Endothelial cell of umbilical vein (primary cell): ENCODE measurements around the gene ALDH3B2. TPM values are rescaled to one million over a fixed set of nuclear protein-coding genes. Genes with fewer than 3 reads are reported as not detected.

Experiments used
- BruUV-seq: library from RNA; stranded (reverse); fragments of 400-500 nt; replicated peaks from 2 replicates; lab custom pipeline; 2021; lab: Mats Ljungman, UMichigan
- CTCF ChIA-PET: fragments of 300-600, 350-600 bp; sonication (Branson Sonifier 250); formaldehyde crosslinking; loops from one replicate; lab custom pipeline; 2021; ENCODE audit warnings: antibody characterized with exemption, inconsistent platforms; lab: Charles Lee
- POLR2A ChIA-PET: fragments of 300-600, 350-600 bp; sonication (Branson Sonifier 250); formaldehyde crosslinking; loops from one replicate; lab custom pipeline; 2021; ENCODE audit warnings: antibody characterized with exemption, inconsistent platforms; lab: Charles Lee
- DNase-seq: peaks from one replicate; pipeline ENCODE4 v3.0.0-alpha.2; 2011; ENCODE audit warnings: low read depth, low spot score
- FAIRE-seq: peaks from 2 replicates; lab custom pipeline; 2011; peaks lifted over from hg19 to GRCh38; lab: Jason Lieb, UNC
- H2AFZ ChIP-seq: 2 replicates; pipeline ENCODE4 v1.6.0; 2012; ENCODE audit warnings: low read depth, low read length, control low read depth, inconsistent platforms
- H3K27ac ChIP-seq: 2 replicates; pipeline ENCODE4 v1.5.1; 2011; ENCODE audit warnings: low read depth, mild to moderate bottlenecking, control low read depth, low read length, moderate library complexity; ENCODE audit not compliant: insufficient read depth
- H3K27me3 ChIP-seq, 2 experiments: 2 replicates each; pipeline versions ENCODE4 v1.6.0 to v1.6.1; 2011; ENCODE audit warnings: low read length in 2 of 2, mixed read lengths in 1 of 2; ENCODE audit not compliant: control insufficient read depth in 2 of 2, insufficient read depth in 2 of 2
- H3K36me3 ChIP-seq, 2 experiments: 2 replicates in 1 of 2; 3 replicates in 1 of 2; pipeline ENCODE4 v1.5.1; 2011; ENCODE audit warnings: low read length in 2 of 2, mild to moderate bottlenecking in 1 of 2, moderate library complexity in 1 of 2; ENCODE audit not compliant: control insufficient read depth in 2 of 2, insufficient read depth in 2 of 2; ENCODE audit errors: extremely low read depth in 1 of 2
- H3K4me1 ChIP-seq: 3 replicates; pipeline ENCODE4 v1.5.1; 2011; ENCODE audit warnings: mild to moderate bottlenecking, low read length; ENCODE audit not compliant: control insufficient read depth, insufficient read depth; ENCODE audit errors: extremely low read depth
- H3K4me2 ChIP-seq: 2 replicates; pipeline ENCODE4 v1.6.1; 2011; ENCODE audit warnings: low read length, control low read depth, mixed read lengths; ENCODE audit not compliant: insufficient read depth
- H3K4me3 ChIP-seq, 3 experiments: fragments of 200-600 bp in 1 of 3; sonication (generic), shearing (Covaris generic) in 1 of 3; replicated peaks in 1 of 3; 2 replicates each; pipeline ENCODE4 v1.5.1; 2011 to 2016; ENCODE audit warnings: control low read depth in 3 of 3, low read length in 3 of 3, mild to moderate bottlenecking in 2 of 3, inconsistent platforms in 1 of 3, low read depth in 1 of 3, moderate library complexity in 1 of 3; ENCODE audit not compliant: insufficient read depth in 1 of 3
- H3K79me2 ChIP-seq: 2 replicates; pipeline ENCODE4 v1.6.0; 2012; ENCODE audit warnings: low read length, inconsistent platforms; ENCODE audit not compliant: control insufficient read depth, insufficient read depth
- H3K9ac ChIP-seq: replicated peaks from 2 replicates; pipeline ENCODE3; 2011; ENCODE audit warnings: low read length, control low read depth; ENCODE audit not compliant: insufficient read depth; ENCODE audit errors: extremely low read depth
- H3K9me1 ChIP-seq: replicated peaks from 3 replicates; pipeline ENCODE4 v1.6.0; 2011; ENCODE audit warnings: mild to moderate bottlenecking, low read length; ENCODE audit not compliant: control insufficient read depth, insufficient read depth; ENCODE audit errors: extremely low read depth
- H3K9me3 ChIP-seq: replicated peaks from 2 replicates; pipeline ENCODE4 v1.5.1; 2012; ENCODE audit warnings: low read length, inconsistent platforms; ENCODE audit not compliant: control insufficient read depth, insufficient read depth
- H4K20me1 ChIP-seq: replicated peaks from 2 replicates; pipeline ENCODE3; 2011; ENCODE audit warnings: mild to moderate bottlenecking, low read length; ENCODE audit not compliant: control insufficient read depth, insufficient read depth; ENCODE audit errors: extremely low read depth
- CTCF ChIP-seq, 2 donors: IDR thresholded peaks; 1 replicate in 1 of 2; 2 replicates in 1 of 2; pipeline ENCODE4 v1.5.1; 2011; ENCODE audit warnings: low read length in 2 of 2, mild to moderate bottlenecking in 2 of 2, moderate library complexity in 2 of 2, control low read depth in 1 of 2, inconsistent platforms in 1 of 2, low read depth in 1 of 2; ENCODE audit not compliant: insufficient read depth in 1 of 2; ENCODE audit errors: extremely low read depth in 1 of 2
- EZH2 ChIP-seq: IDR thresholded peaks from 2 replicates; pipeline ENCODE4 v1.6.1; 2012; ENCODE audit warnings: borderline replicate concordance, low read depth, mild to moderate bottlenecking, moderate library complexity, low read length, inconsistent platforms; ENCODE audit not compliant: severe bottlenecking
- GATA2 ChIP-seq: IDR thresholded peaks from 2 replicates; pipeline ENCODE4 v1.7.0; 2011; ENCODE audit warnings: low read depth, mild to moderate bottlenecking, moderate library complexity, mixed read lengths, low read length; ENCODE audit not compliant: insufficient read length, insufficient read depth
- JUN ChIP-seq: IDR thresholded peaks from 2 replicates; pipeline ENCODE4 v1.6.1; 2011; ENCODE audit warnings: borderline replicate concordance, low read depth; ENCODE audit not compliant: insufficient read length, insufficient read depth
- MAX ChIP-seq: IDR thresholded peaks from 2 replicates; pipeline ENCODE4 v1.6.1; 2011; ENCODE audit not compliant: insufficient read depth, insufficient read length
- MYC ChIP-seq: IDR thresholded peaks from one replicate; pipeline ENCODE4 v1.6.1; 2011; ENCODE audit warnings: mild to moderate bottlenecking, low read depth, low read length
- POLR2A ChIP-seq: IDR thresholded peaks from 2 replicates; pipeline ENCODE4 v1.6.1; 2012; ENCODE audit warnings: low read depth, mild to moderate bottlenecking, control low read depth, low read length
- POLR2AphosphoS5 ChIP-seq: IDR thresholded peaks from 2 replicates; pipeline ENCODE4 v1.6.1; 2012; ENCODE audit warnings: low read depth, mild to moderate bottlenecking, control low read depth, low read length, moderate library complexity; ENCODE audit not compliant: insufficient read depth
- dilution Hi-C: fragments of 300-500 bp; cut with MboI; formaldehyde crosslinking; loops from one replicate; pipeline ENCODE4 v1.15.0; 2019; ENCODE audit warnings: low sequenced_read_pairs; ENCODE audit not compliant: extremely low pct_ligation_motif_present
- intact Hi-C: fragments of 100-400 bp; cut with micrococcal nuclease; formaldehyde crosslinking; loops from one replicate; pipeline ENCODE4 v1.10.0; 2022
- polyA plus RNA-seq, 4 experiments: library from polyadenylated mRNA; depleted of rRNA in 3 of 4; stranded (reverse) in 3 of 4; unstranded in 1 of 4; fragments of >200 nt; gene quantifications; 2 replicates each; pipeline versions ENCODE4 v1.2.1 to v1.2.3, GENCODE V29; 2011 to 2012; ENCODE audit warnings: missing spikeins in 1 of 4
- total RNA-seq: library from RNA; stranded (reverse); gene quantifications from 2 replicates; pipeline ENCODE4 v1.2.3, GENCODE V29; 2021

Gene ALDH3B2
- total and polyA plus RNA-seq, 2 donors (not counting 3 experiments of a cell fraction or from before 2014, with no cell fraction given): not detected

DNA sequence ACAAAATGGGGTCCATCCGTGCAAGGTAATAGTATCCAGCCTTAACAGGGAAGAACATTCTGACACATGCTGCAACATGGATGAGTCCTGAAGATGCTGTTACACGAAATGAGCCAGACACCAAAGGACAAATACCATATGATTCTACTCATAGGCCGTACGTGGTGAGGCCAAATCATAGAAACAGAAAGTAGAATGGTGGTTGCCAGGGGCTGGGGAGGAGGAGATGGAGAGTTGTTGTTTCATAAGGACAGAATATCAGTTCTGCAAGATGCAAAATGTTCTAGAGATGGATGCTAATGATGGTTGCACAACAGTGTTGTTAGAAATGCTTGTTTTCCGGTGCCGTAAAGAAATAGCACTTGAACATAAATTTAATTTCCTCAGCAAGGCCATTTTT is 37.5 kb downstream of the ALDH3B2 start:
- no peak overlapping the region for H3K9ac ChIP-seq
- no peaks in the 10 kb centered on the region for H3K9me3 ChIP-seq
- H4K20me1 ChIP-seq: no peaks in the 10 kb centered on the region
- DNase-seq (no peak), FAIRE-seq (no peak)
- no peaks in the 10 kb centered on the region for H3K4me1 ChIP-seq
- H3K4me3 ChIP-seq: no peak overlapping the region
- BruUV-seq: no TSS peak
- ChIA-PET CTCF (interaction anchor here (1.2 to 2.9 kb wide), 2 partner anchors 7 to 8 kb away, joined by 3 to 13 read pairs; partner anchors contain the start of gene NUDT8), POLR2A (no interaction called here)
- H3K27ac ChIP-seq: no peak overlapping the region
- intact Hi-C loops: no loop called here
- dilution Hi-C loops: no loop called here
- H3K79me2 ChIP-seq: no peaks in the 10 kb centered on the region
- TF ChIP-seq MAX: no peak
- no peak for TF ChIP-seq EZH2
- no peak for TF ChIP-seq POLR2A
- no peak for TF ChIP-seq CTCF (IDR thresholded peaks at IDR 0.05; ENCODE audit: extremely low read depth in 1 of 2, insufficient read depth in 1 of 2, low read depth in 1 of 2, low read length in 2 of 2)
- no peak for TF ChIP-seq GATA2
- no peak for TF ChIP-seq MYC
- no peaks in the 10 kb centered on the region for H3K27me3 ChIP-seq
- no peaks in the 10 kb centered on the region for H3K9me1 ChIP-seq
- H3K4me2 ChIP-seq: no peak overlapping the region
- H3K36me3 ChIP-seq: no peaks in the 10 kb centered on the region
- no peak overlapping the region for H2AFZ ChIP-seq

DNA sequence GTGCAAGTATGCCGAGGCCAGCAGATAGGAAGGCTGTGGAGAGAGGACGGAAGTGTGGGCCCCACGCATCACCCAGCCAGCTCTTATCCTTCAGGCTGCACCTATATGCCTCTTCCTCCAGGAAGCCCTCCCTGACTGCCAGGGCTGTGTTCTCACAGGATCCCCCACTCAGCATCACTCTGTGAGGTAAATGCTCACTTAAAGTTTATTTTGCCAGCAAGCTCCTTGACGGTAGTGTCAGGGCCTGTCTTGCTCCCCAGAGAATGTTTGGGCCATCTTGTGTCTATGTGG is 39.2 kb downstream of the ALDH3B2 start:
- Histone ChIP-seq H3K4me1 (peaks cover 4% of the 10 kb centered on the region), H3K36me3 (no peaks in the 10 kb centered on the region), H4K20me1 (no peaks in the 10 kb centered on the region), H3K9me1 (no peaks in the 10 kb centered on the region), H3K27ac (no peak overlapping the region), H3K79me2 (no peaks in the 10 kb centered on the region), H3K4me3 (no peak overlapping the region), H3K4me2 (no peak overlapping the region), H2AFZ (no peak overlapping the region), H3K9ac (no peak overlapping the region), H3K27me3 (no peaks in the 10 kb centered on the region), H3K9me3 (no peaks in the 10 kb centered on the region)
- ChIA-PET POLR2A (no interaction called here), CTCF (interaction anchor here (2.7 kb wide), 1 partner anchor 24 kb away, joined by 11 read pairs; no protein-coding TSS in a partner anchor)
- no TSS peak for BruUV-seq
- no peak for FAIRE-seq
- TF ChIP-seq POLR2AphosphoS5: no peak
- no peak for TF ChIP-seq GATA2
- no peak for TF ChIP-seq MAX
- no peak for TF ChIP-seq JUN
- TF ChIP-seq MYC: no peak
- no peak for TF ChIP-seq EZH2
- TF ChIP-seq POLR2A: no peak
- no peak for TF ChIP-seq CTCF (IDR thresholded peaks at IDR 0.05; ENCODE audit: extremely low read depth in 1 of 2, insufficient read depth in 1 of 2, low read depth in 1 of 2, low read length in 2 of 2)
- intact Hi-C loops (no loop called here), dilution Hi-C loops (no loop called here)
- no peak for DNase-seq
